ENCODE results near the gene BIN1. TPM values are rescaled to one million over a fixed set of nuclear protein-coding genes. Genes with fewer than 3 reads are reported as not detected.

Gene BIN1
- total and polyA plus RNA-seq, 8 donors = 13.3 to 21.3 (median 16.2) TPM

DNA sequence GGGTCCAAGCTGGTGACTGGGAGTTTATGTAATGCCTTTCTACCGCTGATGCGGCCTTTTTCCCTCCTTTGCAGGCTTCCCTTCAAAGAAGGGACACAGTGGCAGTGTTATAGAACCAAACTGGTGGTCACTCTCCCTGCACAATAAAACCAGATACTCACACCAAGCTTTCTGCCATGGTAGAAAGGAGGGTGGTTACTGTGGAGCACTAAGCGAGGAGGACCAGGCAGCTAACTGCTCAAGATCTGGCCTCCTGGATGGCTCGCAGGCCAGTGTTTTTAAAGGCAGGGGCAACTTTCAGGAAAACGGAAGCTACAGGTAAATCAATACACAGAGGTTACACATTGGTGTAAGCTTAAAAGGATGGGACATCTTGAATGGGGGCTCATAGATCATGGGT lies 89.4 kb downstream of the BIN1 start:
- 84 to 90% methylated on average over 5 of the region's 5 CpGs for WGBS, 2 donors
- FAIRE-seq (no peak), DNase-seq (no peak), ATAC-seq (no peak)
- TF ChIP-seq, protein P1, sequence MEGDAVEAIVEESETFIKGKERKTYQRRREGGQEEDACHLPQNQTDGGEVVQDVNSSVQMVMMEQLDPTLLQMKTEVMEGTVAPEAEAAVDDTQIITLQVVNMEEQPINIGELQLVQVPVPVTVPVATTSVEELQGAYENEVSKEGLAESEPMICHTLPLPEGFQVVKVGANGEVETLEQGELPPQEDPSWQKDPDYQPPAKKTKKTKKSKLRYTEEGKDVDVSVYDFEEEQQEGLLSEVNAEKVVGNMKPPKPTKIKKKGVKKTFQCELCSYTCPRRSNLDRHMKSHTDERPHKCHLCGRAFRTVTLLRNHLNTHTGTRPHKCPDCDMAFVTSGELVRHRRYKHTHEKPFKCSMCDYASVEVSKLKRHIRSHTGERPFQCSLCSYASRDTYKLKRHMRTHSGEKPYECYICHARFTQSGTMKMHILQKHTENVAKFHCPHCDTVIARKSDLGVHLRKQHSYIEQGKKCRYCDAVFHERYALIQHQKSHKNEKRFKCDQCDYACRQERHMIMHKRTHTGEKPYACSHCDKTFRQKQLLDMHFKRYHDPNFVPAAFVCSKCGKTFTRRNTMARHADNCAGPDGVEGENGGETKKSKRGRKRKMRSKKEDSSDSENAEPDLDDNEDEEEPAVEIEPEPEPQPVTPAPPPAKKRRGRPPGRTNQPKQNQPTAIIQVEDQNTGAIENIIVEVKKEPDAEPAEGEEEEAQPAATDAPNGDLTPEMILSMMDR (IDR thresholded peaks at IDR 0.05) = no peak
- H3K4me3 ChIP-seq = no peak overlapping the region
- intact Hi-C loops (cut with DNase I) = no loop called here
- no peak overlapping the region for H3K27ac ChIP-seq
- no peaks in the 10 kb centered on the region for H3K27me3 ChIP-seq
- no peaks in the 10 kb centered on the region for H3K4me1 ChIP-seq
- no peaks in the 10 kb centered on the region for H3K9me3 ChIP-seq
- no peaks in the 10 kb centered on the region for H3K36me3 ChIP-seq

DNA sequence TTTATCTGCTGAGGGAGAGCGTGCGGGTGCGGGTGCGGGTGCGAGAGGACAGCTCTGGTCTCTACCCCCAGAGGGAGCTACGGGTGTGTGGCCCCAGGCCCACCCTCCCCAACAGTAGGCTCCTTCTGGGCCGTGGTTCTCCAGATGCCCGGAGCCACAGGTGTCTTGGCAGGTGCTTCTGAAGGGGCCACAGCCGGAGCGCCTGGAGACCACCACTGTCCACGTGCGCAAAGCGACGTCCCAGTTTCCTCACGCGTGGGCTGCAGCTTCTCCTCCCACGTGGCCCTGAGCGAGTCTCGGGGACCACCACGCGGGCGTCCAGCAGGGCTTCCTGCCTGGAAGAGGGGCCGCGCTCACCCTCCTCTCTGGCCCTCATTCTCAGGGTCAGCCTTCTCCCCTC lies 90.6 kb downstream of the BIN1 start:
- no peak overlapping the region for H3K4me3 ChIP-seq
- peak in 1 of 6 donors; percentile 53 for DNase-seq
- no peaks in the 10 kb centered on the region for H3K27me3 ChIP-seq
- TF ChIP-seq, protein P1 (IDR thresholded peaks at IDR 0.05) = no peak
- 86 to 92% methylated on average over 24 of the region's 24 CpGs for WGBS, 2 donors
- ATAC-seq = no peak
- no peaks in the 10 kb centered on the region for H3K36me3 ChIP-seq
- H3K9me3 ChIP-seq = no peaks in the 10 kb centered on the region
- FAIRE-seq = no peak
- no peak overlapping the region for H3K27ac ChIP-seq
- intact Hi-C loops (cut with DNase I) = no loop called here
- H3K4me1 ChIP-seq = no peaks in the 10 kb centered on the region

DNA sequence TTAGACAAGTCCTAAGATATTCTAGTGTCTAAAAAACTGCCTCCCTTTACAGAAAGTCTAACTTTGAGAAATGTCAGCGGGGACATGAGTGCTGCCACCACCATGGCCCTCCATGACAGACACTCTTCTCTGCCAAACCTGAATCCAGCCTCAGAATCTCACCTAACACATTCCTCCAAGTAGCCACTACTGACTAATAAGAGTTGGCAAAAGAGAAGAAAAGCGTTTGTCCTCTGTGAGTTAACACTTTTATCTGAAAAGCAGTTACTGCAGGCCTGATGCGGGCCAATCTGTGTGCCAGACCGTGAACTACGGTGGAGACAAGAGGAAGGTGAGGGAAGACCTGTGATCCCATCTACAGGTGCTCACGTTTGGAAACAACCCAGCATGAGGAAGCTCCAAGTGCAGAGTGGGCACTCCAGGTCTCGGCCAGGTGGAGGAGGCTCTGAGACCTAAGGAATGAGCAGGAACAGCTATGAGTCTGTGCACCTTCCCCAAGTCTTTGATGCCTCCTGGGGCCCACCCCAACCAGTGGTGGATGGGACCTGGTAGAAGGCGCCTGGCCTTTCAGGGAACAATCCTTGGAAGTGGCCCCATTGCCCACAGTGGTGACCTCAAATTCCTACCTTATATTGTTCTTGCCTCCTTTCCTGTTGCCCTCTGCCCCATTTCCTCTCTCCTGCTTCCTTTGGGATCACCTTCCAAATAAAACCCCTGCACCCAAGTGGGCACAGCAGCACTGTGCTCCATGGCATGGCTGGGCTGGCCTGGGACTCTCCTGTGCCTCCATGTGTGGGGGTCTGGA lies 91.6 kb downstream of the BIN1 start:
- no peaks in the 10 kb centered on the region for H3K27me3 ChIP-seq
- WGBS, 2 donors = 71 to 81% methylated on average over 7 to 8 of the region's 8 CpGs
- H3K36me3 ChIP-seq = no peaks in the 10 kb centered on the region
- ATAC-seq (no peak), DNase-seq (no peak), FAIRE-seq (no peak)
- TF ChIP-seq, protein P1 (IDR thresholded peaks at IDR 0.05) = no peak
- no peaks in the 10 kb centered on the region for H3K4me1 ChIP-seq
- H3K9me3 ChIP-seq = no peaks in the 10 kb centered on the region
- H3K27ac ChIP-seq = no peak overlapping the region
- intact Hi-C loops (cut with DNase I) = no loop called here
- no peak overlapping the region for H3K4me3 ChIP-seq

DNA sequence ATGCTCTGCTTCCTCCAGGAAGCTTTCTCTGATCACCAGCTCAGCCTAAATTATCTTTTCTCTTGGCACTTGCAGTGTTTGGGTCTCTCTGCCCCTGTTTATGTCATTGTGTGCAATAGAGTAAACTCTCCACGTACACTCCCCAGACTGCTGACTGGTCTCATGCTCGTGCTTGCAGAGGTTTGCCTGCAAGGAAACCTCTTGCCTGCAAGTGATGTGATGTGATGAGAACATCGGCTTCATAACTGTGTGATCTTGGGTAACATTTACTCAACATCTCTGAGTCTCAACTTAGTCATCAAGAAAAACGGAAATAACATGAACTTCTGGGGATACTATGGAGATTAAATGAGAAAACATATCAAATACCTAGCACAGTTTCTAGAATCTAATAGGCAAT lies 92.3 kb downstream of the BIN1 start:
- no peaks in the 10 kb centered on the region for H3K9me3 ChIP-seq
- H3K27me3 ChIP-seq = no peaks in the 10 kb centered on the region
- ATAC-seq (peak in 1 of 4 donors; percentile 23), DNase-seq (no peak), FAIRE-seq (no peak)
- no peaks in the 10 kb centered on the region for H3K4me1 ChIP-seq
- TF ChIP-seq, protein P1 (IDR thresholded peaks at IDR 0.05) = no peak
- no peaks in the 10 kb centered on the region for H3K36me3 ChIP-seq
- WGBS, 2 donors = 63 to 72% methylated on average over 4 of the region's 4 CpGs
- H3K27ac ChIP-seq = no peak overlapping the region
- intact Hi-C loops (cut with DNase I) = no loop called here
- no peak overlapping the region for H3K4me3 ChIP-seq

DNA sequence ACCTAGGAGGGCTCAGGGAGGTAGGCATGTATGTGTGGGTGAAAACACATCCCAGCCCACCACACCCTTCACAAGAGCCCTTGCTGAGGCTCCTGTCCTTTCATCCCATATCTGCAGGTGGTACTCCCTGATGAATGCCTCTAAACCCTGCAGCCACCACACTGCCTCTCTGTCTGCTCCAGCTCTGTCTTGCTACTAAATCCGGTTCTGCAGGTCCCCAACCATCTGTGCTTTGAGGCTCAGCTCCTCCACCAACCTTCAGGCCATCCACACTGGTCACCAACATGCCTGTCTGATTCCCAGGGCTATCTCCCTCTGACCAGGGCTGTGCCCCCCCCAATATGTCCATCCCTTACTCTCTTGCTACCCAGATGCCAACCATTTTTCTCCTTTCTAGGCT lies 92.7 kb downstream of the BIN1 start:
- TF ChIP-seq, protein P1 (IDR thresholded peaks at IDR 0.05) = no peak
- ATAC-seq (no peak), FAIRE-seq (no peak), DNase-seq (no peak)
- 25 to 56% methylated on average over 1 of the region's 1 CpG for WGBS, 2 donors
- intact Hi-C loops (cut with DNase I) = no loop called here
- H3K27ac ChIP-seq = no peak overlapping the region
- no peaks in the 10 kb centered on the region for H3K36me3 ChIP-seq
- H3K27me3 ChIP-seq = no peaks in the 10 kb centered on the region
- H3K9me3 ChIP-seq = no peaks in the 10 kb centered on the region
- H3K4me1 ChIP-seq = no peaks in the 10 kb centered on the region
- H3K4me3 ChIP-seq = no peak overlapping the region
